Embryonic facial prominence (tissue), 1 donor: ENCODE data around the gene CARMIL1.
A peak's percentile ranks its signal among the peaks of the same experiment; 100 is the strongest.

Experiments used
- DNase-seq: peaks from one replicate; pipeline ENCODE4 v3.0.0-alpha.2; 2016; ENCODE audit errors: extremely low spot score

CARMIL1 gene

DNA sequence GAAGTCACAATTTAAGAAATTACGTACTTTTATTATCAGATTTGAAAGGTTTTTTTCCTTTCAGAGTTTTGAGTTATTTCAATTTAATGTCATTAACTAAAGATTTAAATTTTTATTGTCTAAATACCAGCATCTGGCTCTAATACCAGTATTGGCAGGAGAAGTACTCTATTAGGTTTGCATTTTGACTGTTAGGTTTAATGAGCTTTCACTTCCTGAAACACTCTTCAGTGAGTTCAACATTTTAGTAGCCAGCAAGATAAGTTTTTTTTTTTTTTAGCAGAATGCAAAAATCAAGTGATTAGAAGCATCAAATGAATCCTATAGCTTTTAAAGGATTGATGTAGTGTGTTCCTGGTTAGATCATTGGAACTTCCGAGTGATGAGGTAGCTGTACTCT, 338.8 kb downstream of the CARMIL1 start:
- DNase-seq, result no peak

- no peak for DNase-seq
These were observed 340.0 kb downstream of the CARMIL1 start for GRCh38 chr6:25619217-25619616.

- no peak for DNase-seq
These were observed 341.2 kb downstream of the CARMIL1 start for GRCh38 chr6:25620391-25620790.

GRCh38 chr6:25623065-25623464, 343.9 kb downstream of the CARMIL1 start:
- DNase-seq, result no peak

DNA sequence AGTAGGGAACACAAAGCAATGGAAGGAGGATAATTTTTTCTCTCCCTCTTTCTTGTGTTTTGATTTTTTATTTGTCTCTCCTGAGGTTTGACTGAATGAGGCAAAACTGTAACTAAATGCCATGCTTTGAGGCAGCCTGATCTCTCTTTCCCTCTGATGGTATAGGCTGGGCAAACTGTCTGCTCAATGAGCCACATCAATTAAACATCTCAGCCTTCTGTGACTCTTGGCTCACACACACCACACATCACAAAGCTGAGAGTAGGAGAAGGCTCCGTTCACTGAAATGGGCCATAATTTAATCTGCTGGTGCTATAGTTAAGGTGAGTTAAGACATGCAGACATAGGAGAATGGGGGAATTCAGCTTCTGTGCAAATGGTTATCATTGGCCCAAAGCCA, 344.7 kb downstream of the CARMIL1 start:
- DNase-seq, result no peak

- DNase-seq, result no peak
These were observed 347.8 kb downstream of the CARMIL1 start for GRCh38 chr6:25627001-25627400.

DNA sequence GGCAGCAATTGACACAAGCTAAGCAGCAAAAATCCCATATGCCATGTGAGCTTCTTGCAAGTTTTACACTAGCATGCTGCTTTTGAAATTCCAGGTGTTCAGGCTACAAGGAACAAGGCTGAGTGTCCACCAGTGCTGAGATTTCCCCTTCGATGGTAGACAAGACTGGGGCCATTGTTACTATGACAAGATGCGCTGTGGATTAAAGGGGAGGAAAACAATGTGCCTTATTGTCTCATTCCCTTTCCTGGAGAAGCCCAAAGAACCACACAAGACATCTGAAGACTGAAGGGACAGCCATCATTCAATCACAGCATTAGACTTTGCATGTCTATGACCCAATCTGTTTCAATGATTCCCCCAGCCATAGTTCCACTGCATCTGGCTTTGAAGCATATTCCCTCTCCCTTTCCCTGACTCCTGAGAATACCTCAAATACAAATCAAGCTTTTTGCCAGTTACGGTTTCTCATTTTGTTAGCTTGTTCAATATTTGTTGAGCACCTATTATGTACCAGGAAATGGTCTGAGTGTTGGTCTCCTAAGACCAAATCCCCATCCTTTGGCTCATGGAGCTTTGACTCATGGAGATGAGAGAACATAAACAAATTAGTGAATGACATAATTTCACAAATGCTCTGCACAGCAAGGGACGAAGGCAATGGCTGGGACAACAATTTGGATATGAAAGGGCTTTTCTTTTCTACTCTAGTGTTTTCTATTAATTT, 349.5 kb downstream of the CARMIL1 start:
- DNase-seq, result no peak

GRCh38 chr6:25629198-25629576, 350.0 kb downstream of the CARMIL1 start:
- no peak for DNase-seq

DNA sequence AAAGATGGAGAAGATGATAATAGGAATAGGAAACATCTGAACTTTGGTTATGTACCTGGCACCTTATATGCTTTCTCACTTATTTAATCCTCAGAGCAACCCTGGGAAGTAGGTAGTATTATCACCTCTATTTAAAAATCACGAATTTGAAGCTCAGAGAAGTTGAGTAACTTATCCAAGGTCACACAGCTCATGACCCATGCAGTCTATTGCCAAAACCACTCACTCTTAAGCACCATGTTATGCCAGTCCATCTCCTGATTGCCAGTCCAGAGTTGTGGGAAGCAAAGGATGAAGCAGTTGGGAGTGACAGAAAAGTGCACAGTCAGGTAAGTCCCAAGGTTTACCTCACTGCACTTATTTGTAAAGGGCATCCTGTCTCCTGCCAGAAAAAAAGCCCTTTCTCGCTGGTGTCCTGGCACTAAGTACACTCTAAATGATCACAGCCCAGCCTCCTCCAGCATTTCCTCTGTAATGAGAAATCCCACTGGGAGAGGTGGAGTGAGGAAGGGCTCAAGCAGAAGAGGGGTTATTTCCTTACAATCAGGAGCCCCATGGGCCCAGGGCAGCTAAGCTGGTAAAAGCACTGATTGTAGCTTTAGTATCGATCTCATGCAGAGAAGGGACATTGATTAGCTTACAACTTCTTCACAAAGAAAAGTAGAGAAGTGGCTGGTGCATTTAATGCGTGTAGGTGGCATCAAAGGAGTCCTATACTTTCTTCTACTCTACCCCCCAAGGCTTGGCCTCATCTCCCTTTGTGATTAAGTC, 351.5 kb downstream of the CARMIL1 start:
- DNase-seq, result no peak

DNA sequence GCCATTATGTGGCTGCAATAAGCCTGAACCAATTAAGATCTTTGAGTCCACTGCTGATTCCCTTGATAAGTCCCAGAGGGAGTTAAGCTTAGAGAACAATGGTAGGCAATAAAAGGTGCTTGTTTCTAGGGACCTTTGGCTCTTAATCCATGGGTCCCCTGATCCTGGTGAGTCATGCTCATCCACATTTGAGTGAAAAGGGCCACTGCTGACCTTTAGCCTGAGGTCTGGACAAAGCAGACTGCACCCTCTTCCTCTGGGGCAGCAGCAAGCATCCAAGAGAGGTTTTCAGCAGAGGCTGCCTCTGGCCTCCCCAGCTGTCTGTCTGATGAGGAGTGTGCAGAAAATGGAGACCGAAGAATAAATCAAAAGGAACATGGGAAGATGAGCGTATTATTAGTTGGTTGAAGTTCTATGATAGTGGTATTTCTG, 356.7 kb downstream of the CARMIL1 start:
- DNase-seq, result no peak

GRCh38 chr6:25637211-25637610, 358.0 kb downstream of the CARMIL1 start:
- DNase-seq, result no peak

- DNase-seq, result no peak
These were observed 358.8 kb downstream of the CARMIL1 start for GRCh38 chr6:25637960-25638434.

DNA sequence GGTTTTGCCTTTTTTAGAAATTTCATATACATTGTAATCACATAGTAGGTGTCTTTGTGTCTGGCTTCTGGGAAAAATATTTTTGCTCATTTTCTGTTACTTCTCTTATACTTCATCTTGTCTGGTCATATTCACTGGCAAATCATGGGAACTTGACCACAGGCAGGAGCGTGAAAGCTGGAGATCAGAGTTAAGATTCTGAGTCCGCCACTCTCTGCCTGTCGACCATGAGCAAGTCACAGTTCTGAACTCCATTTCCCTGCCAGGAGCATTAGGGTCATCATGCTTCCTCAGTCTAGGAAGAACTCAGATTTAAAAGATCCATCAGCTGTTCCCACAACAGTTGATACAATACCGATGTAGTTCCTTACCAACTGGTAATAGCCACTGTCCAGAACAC, 360.5 kb downstream of the CARMIL1 start:
- no peak for DNase-seq

- no peak for DNase-seq
These were observed 361.3 kb downstream of the CARMIL1 start for GRCh38 chr6:25640446-25640845.

GRCh38 chr6:25640891-25641290, 361.7 kb downstream of the CARMIL1 start:
- no peak for DNase-seq

DNA sequence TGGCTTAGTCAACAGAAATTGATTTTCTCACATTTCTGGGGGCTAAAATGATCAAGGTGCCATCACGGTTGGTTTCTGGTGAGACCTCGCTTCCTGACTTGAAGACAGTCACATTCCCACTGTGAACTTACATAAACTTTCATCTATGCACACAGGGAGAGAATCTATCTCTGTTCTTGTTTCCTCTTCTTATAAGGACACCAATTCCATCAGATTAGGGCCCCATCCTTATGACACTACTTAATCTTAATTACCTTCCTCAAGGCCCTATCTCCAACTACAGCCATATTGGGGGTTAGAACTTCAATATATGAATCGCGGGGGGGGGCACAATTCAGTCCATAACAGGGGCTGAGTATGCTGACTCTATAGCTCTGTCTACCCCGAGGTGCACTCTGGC, 362.2 kb downstream of the CARMIL1 start:
- DNase-seq, result no peak

- no peak for DNase-seq
These were observed 362.9 kb downstream of the CARMIL1 start for GRCh38 chr6:25641940-25642666.

DNA sequence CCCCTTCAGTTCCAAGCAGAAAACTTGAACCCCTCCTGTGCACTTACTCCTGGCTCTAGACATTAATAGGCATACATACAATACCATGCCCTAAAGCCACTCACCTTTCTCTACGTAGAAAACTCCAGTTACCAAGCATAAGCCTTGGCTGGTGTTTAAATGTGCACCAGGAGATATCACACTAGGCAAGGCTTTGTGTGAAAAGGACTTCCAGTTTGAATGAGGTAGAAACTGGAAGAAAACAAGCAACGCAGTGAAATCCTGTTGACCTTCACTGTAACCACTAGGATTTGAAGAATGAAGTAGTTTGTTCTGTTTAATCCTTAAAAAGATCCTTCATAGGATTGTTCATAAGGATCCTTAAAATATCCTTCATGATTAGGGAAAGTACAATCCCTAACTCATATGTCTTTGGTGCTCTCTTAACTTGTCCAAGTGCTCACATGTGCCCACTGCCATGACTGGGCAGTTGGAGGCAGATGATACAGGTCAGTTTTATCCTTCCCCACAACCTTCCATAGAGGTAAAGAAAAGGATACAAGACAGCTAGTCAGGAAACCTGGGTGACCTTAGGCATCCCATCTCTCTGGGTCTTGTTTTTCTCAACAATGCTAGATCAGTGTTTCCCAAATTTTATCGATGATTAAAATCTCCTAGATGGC, 363.6 kb downstream of the CARMIL1 start:
- DNase-seq, result no peak

DNA sequence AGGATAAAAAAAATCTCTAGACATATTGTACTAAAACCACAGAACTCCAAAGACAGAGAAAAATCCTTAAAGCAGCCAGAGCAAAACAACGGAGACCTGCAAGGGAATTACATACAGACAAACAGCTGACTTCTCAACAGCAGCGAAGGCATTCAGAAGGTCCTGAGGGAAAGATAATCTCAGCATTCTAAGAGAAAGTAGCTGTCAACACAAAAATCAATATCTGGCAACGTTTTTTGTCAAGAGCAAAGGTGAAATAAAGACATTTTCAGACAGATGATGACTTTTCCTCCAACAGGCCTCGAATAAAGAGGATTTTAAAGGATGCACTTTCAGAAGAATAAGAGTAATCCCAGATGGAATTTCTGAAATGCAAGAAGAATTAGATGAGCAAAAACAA, 366.7 kb downstream of the CARMIL1 start:
- DNase-seq, result no peak

DNA sequence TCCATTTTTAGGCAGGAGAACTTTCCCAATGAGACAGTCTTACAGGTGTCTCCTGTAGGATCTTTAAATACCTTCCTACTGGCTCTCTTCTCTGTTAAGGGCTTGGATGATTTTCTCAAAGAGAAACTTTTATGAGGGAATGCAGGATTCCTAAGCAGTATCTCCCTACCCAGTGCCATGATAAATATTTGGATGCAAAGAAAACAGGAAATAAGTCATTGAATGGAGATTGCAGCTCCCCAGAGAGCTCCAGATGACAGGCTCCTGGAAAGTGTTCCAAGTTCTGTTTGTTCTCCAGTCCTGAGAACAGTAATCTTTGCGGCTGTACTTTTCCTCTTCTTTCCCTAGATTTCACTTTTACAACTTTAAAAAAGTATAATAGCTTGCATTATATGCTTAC, 370.4 kb downstream of the CARMIL1 start:
- no peak for DNase-seq

GRCh38 chr6:25652007-25652515, 372.9 kb downstream of the CARMIL1 start, which contains the start of gene SCGN:
SCGN (plus strand) TSS chr6:25652215; CDS start chr6:25652404, 189 bp downstream.
- DNase-seq, result peak; percentile 48

- DNase-seq, result no peak
These were observed 376.5 kb downstream of the CARMIL1 start for GRCh38 chr6:25655723-25656122.
